Measurements from ENCODE around the gene HNF4A.
A peak's percentile ranks its signal among the peaks of the same experiment; 100 is the strongest.

GRCh38 chr20:44310664-44311639, 44.5 kb upstream of the HNF4A start, which contains the start of gene FITM2:
- TF ChIP-seq CTCF (IDR thresholded peaks at IDR 0.05; ENCODE audit: extremely low read depth in 1 of 2, insufficient read depth in 1 of 2, low read depth in 1 of 2, low read length in 2 of 2) (peak; percentile 99), MYC (IDR thresholded peaks at IDR 0.05; ENCODE audit: low read depth, low read length) (peak; percentile 48), POLR2AphosphoS5 (IDR thresholded peaks at IDR 0.05; ENCODE audit: insufficient read depth, low read depth, low read length) (peak; percentile 77), EZH2 (IDR thresholded peaks at IDR 0.05; ENCODE audit: borderline replicate concordance, low read depth, low read length, severe bottlenecking) (no peak), POLR2A (IDR thresholded peaks at IDR 0.05; ENCODE audit: low read depth, low read length) (peak; percentile 72)
